ENCODE measurements around the gene GLIS1. TPM values are rescaled to one million over a fixed set of nuclear protein-coding genes. Genes with fewer than 3 reads are reported as not detected.

The GLIS1 gene
- total RNA-seq, 2 donors from 2014 or later = 0.16 TPM; not detected in 1

DNA sequence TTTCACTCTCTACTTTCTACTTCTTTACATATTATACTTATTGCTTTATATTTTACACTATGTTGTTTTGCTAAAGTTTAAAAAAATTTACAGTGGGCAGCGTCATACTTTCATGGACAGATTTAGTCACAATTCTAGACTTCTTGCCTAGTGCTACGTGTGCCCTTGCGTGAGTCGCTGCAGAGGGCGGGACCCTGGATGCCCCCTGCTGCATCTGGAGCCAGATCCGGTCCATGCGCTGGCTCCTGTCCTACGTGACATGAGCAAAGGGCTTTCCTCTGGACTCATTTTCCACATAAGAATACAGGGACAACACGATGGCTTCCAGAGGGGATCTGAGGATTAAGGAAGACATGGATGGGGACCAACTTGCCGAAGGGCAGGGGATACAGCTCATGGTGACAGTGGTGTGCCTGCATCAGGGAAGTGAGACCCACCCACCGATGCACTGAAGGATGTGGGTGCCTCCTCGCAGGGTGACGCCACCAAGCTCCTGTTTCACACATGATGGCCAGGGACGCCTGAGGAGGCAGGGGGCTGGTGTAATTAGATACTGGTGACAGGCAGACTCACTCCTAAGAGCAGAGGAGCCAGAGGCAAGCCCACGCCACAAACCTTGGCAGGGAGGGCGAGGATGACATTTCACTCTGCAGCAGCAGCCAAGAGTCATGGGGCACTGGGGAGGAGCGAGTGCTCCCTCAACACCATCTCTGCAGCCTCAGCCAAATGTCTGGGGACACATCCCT is 193.1 kb downstream of the GLIS1 start:
- TF ChIP-seq, protein P1, sequence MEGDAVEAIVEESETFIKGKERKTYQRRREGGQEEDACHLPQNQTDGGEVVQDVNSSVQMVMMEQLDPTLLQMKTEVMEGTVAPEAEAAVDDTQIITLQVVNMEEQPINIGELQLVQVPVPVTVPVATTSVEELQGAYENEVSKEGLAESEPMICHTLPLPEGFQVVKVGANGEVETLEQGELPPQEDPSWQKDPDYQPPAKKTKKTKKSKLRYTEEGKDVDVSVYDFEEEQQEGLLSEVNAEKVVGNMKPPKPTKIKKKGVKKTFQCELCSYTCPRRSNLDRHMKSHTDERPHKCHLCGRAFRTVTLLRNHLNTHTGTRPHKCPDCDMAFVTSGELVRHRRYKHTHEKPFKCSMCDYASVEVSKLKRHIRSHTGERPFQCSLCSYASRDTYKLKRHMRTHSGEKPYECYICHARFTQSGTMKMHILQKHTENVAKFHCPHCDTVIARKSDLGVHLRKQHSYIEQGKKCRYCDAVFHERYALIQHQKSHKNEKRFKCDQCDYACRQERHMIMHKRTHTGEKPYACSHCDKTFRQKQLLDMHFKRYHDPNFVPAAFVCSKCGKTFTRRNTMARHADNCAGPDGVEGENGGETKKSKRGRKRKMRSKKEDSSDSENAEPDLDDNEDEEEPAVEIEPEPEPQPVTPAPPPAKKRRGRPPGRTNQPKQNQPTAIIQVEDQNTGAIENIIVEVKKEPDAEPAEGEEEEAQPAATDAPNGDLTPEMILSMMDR (IDR thresholded peaks at IDR 0.05) = no peak
- intact Hi-C loops (cut with DNase I) = no loop called here
- Histone ChIP-seq H3K27ac (no peak overlapping the region), H3K36me3 (no peaks in the 10 kb centered on the region), H3K4me3 (no peak overlapping the region), H3K9ac (ENCODE audit: low read depth in 2 of 2, low read length in 2 of 2) (no peak overlapping the region), H3K27me3 (no peaks in the 10 kb centered on the region), H3K4me1 (no peaks in the 10 kb centered on the region), H3K9me3 (no peaks in the 10 kb centered on the region)
- DNase-seq = no peak

DNA sequence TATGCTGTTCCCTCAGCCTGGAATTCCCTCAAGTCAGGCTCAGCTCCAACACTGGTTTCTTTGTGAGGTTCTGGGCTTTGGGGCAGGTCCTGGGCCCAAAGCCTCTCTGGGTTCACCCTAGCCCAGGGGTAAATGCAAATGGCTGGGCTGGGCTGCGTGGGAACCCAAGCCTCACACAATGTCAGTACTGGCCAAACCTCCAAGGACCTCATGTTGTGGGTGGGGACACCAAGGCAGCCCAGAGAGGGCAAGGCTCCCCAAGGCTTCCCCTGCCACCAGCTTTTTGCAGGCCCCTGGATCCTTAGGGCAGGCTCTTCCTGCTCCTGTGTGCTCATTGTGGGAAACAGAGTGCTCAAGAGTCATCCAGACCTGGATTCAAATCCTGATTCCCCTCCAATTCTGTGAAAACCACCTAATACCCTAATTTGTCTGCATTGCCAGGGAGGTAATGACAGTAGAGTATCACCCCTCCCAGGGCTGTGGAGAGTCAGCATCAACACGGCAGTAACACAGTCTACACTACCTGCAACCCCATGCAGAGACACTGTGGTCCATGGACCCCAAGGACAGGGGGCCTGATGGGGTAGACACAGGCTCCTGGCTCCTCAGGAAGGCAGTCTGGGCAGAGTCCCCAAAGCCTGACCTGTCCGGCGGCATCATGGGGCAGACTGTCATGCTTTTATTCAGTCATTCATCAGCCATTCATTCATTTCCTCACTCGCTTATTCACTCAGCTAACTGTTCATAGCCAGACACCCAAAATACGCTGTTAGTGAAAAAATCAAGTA is 194.0 kb downstream of the GLIS1 start:
- H3K9me3 ChIP-seq = no peaks in the 10 kb centered on the region
- intact Hi-C loops (cut with DNase I) = no loop called here
- no peak overlapping the region for H3K9ac ChIP-seq (ENCODE audit: low read depth in 2 of 2, low read length in 2 of 2)
- H3K36me3 ChIP-seq = no peaks in the 10 kb centered on the region
- no peak for DNase-seq
- H3K4me1 ChIP-seq = no peaks in the 10 kb centered on the region
- no peak overlapping the region for H3K27ac ChIP-seq
- TF ChIP-seq, protein P1 (IDR thresholded peaks at IDR 0.05) = no peak
- no peak overlapping the region for H3K4me3 ChIP-seq
- no peaks in the 10 kb centered on the region for H3K27me3 ChIP-seq

DNA sequence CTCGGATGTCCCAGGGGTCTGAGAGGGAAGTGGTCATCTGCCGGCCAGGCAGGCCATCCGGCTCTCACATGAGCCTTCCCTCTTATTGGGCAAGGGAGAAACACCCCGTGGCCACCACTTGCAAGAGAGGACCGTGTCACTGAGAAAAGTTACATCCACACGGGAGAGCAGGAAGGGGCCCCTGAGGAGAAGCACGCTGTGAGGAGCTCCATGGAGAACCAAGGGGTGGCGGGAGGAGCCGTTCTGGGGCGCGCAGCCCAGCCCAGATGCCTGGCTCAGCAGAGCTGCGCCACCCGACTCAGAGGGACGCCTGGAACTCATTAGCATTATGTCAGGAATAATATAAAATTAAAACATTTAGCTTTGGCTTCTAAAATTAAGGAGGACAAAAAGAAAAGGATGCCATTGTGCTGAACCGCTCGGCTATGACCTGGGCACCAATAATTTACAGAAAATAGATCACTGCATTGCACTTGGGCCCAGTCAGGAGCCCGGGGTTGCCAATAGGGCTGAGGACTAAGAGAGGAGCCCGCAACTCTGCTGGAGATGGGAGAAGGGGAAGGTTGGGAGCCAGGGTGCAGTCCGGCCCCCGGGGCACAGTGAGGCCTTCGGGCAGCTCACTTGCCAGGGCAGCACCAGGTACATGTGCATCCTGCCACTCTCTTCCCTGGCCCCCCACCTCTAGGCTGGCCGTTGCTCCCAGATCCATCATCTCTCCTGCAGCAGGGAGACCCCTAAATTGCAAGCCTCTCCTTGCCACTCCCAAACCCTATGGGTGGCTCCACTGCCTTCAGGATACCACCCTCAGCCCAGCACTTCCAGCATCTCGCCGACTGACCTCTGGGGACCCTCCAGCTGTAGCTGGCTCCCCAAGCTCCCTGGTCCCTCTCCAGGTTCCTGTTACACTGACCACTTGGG is 194.9 kb downstream of the GLIS1 start:
- no peaks in the 10 kb centered on the region for H3K27me3 ChIP-seq
- no peak overlapping the region for H3K9ac ChIP-seq (ENCODE audit: low read depth in 2 of 2, low read length in 2 of 2)
- TF ChIP-seq, protein P1 (IDR thresholded peaks at IDR 0.05) = no peak
- no peaks in the 10 kb centered on the region for H3K9me3 ChIP-seq
- no peak overlapping the region for H3K4me3 ChIP-seq
- H3K27ac ChIP-seq = no peak overlapping the region
- intact Hi-C loops (cut with DNase I) = no loop called here
- no peaks in the 10 kb centered on the region for H3K36me3 ChIP-seq
- H3K4me1 ChIP-seq = no peaks in the 10 kb centered on the region
- no peak for DNase-seq

DNA sequence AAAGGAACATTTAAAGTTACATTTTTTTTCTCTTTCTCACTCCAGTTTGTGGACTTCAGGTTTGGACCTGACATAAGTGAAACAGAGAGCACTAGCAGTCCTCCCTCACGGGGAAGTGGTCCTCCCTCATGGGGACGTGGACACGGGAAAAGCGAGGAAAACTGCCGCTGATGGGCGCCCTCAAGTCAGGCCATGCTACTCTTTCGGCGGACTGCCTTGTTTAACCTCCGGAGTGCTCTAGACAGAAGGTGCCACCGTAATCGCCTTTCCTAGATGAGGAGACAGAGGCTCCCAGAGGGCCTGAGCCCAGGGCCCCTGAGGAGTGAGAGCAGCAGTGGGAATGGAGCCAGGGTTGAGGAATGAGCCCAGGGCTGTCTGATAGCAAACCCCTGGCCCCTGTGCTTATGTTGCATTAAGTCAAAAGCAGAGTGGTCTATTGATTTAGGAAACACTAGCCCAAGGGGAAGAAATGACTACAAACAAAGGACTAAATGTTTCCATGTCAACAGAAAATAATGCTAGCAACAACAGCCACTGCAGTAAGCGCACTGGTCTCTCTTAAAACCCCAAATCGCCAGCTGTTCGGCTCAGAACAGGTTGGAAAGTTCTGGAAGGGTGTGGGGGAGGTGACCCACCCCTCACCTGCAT is 195.7 kb downstream of the GLIS1 start:
- no peak for DNase-seq
- H3K27me3 ChIP-seq = no peaks in the 10 kb centered on the region
- intact Hi-C loops (cut with DNase I) = no loop called here
- H3K4me1 ChIP-seq = no peaks in the 10 kb centered on the region
- no peak overlapping the region for H3K4me3 ChIP-seq
- H3K36me3 ChIP-seq = no peaks in the 10 kb centered on the region
- H3K9me3 ChIP-seq = no peaks in the 10 kb centered on the region
- TF ChIP-seq, protein P1 (IDR thresholded peaks at IDR 0.05) = no peak
- H3K9ac ChIP-seq (ENCODE audit: low read depth in 2 of 2, low read length in 2 of 2) = no peak overlapping the region
- H3K27ac ChIP-seq = no peak overlapping the region

DNA sequence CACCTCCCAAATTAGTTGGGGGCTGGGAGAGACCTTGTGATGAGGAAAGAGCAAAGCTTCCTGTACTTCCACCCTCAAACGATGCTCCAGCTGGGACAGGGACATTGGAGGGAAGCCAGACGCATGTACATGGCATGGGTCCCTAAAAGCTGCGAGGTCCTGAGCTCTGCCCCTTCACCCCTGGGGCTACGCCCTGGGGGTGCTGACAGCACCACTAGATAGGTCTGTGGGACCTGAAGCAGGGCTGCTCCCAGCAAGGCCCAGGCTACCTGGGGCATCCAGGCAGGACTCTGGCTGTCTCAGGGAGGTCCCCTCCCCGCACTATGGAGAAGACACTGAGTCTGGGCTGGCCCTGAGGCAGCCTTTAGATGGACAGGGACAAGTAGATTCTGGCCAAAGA is 196.4 kb downstream of the GLIS1 start:
- Histone ChIP-seq H3K9ac (ENCODE audit: low read depth in 2 of 2, low read length in 2 of 2) (no peak overlapping the region), H3K27ac (no peak overlapping the region)
- no peak for DNase-seq

More for the DNA sequence above, 196.4 kb downstream of the GLIS1 start:
- Histone ChIP-seq H3K9me3 (no peaks in the 10 kb centered on the region), H3K4me3 (no peak overlapping the region), H3K4me1 (no peaks in the 10 kb centered on the region), H3K36me3 (no peaks in the 10 kb centered on the region), H3K27me3 (no peaks in the 10 kb centered on the region)
- TF ChIP-seq, protein P1 (IDR thresholded peaks at IDR 0.05) = no peak
- intact Hi-C loops (cut with DNase I) = no loop called here
